SU-DHL-6 (cell line): ENCODE results near the gene SCN9A.

Experiments
- H2AFZ ChIP-seq: fragments of 200-600 bp; sonication (generic); 2 replicates; pipeline ENCODE4 v1.6.1; 2014; ENCODE audit warnings: low read depth, mild to moderate bottlenecking, moderate library complexity, mixed read lengths, antibody characterized with exemption, low read length; ENCODE audit not compliant: severe bottlenecking
- H3F3A ChIP-seq: fragments of 200-600 bp; shearing (Covaris generic); 2 replicates; pipeline ENCODE4 v1.6.0; 2016; ENCODE audit warnings: antibody characterized with exemption, mild to moderate bottlenecking; ENCODE audit not compliant: insufficient read depth
- H3K27ac ChIP-seq: fragments of 200-600 bp; sonication (generic); 2 replicates; pipeline ENCODE4 v1.5.1; 2016; ENCODE audit warnings: low read depth, mild to moderate bottlenecking, low read length, moderate library complexity, mixed read lengths
- H3K27me3 ChIP-seq: fragments of 200-600 bp; sonication (generic), shearing (Covaris generic); 2 replicates; pipeline ENCODE4 v1.6.0; 2014; ENCODE audit warnings: mild to moderate bottlenecking, low read length
- H3K36me3 ChIP-seq: fragments of 200-600 bp; sonication (generic); 2 replicates; pipeline ENCODE4 v1.6.1; 2014; ENCODE audit warnings: mild to moderate bottlenecking, low read length, mixed read lengths
- H3K4me2 ChIP-seq: fragments of 300-600, 200-600 bp; shearing (Covaris generic), sonication (generic); 2 replicates; pipeline ENCODE4 v1.6.0; 2014; ENCODE audit warnings: low read length, low read depth, mild to moderate bottlenecking; ENCODE audit not compliant: poor library complexity, severe bottlenecking
- H3K4me3 ChIP-seq: fragments of 200-600 bp; sonication (generic); 2 replicates; pipeline ENCODE4 v1.5.1; 2014; ENCODE audit warnings: antibody characterized with exemption, low read length, mild to moderate bottlenecking, mixed read lengths; ENCODE audit not compliant: insufficient read depth, poor library complexity, severe bottlenecking
- H3K79me2 ChIP-seq: fragments of 200-600 bp; sonication (generic); 2 replicates; pipeline ENCODE4 v1.6.1; 2014; ENCODE audit warnings: mild to moderate bottlenecking, low read length, moderate library complexity; ENCODE audit not compliant: insufficient read depth
- H3K9ac ChIP-seq: fragments of 200-600 bp; sonication (generic); 2 replicates; pipeline ENCODE4 v1.7.0; 2014; ENCODE audit warnings: mild to moderate bottlenecking, low read length
- H3K9me2 ChIP-seq: fragments of 200-600 bp; sonication (generic); replicated peaks from 2 replicates; pipeline ENCODE4 v1.6.1; 2014; ENCODE audit warnings: low read length; ENCODE audit not compliant: insufficient read depth
- H3K9me3 ChIP-seq: fragments of 200-600 bp; sonication (generic); 2 replicates; pipeline ENCODE4 v1.6.1; 2014; ENCODE audit warnings: low read length, mixed read lengths; ENCODE audit not compliant: insufficient read depth
- H4K20me1 ChIP-seq: fragments of 200-600 bp; sonication (generic); 2 replicates; pipeline ENCODE4 v1.6.1; 2014; ENCODE audit warnings: low read depth, mild to moderate bottlenecking, antibody characterized with exemption, low read length, moderate library complexity, mixed read lengths
- CTCF ChIP-seq: fragments of 200-600 bp; sonication (generic); IDR thresholded peaks from one replicate; pipeline ENCODE4 v1.5.1; 2017; ENCODE audit warnings: antibody characterized with exemption, mild to moderate bottlenecking, low read length, moderate library complexity; ENCODE audit not compliant: insufficient read depth, poor library complexity, severe bottlenecking
- EZH2phosphoT487 ChIP-seq: fragments of 200-600 bp; sonication (generic), shearing (Covaris generic); conservative IDR thresholded peaks from 2 replicates; pipeline ENCODE4 v1.6.1; 2018; ENCODE audit warnings: mild to moderate bottlenecking, antibody characterized with exemption, low read length, moderate library complexity, mixed read lengths

Gene SCN9A

GRCh38 chr2:166234112-166234846 lies 141.5 kb downstream of the SCN9A start:
- TF ChIP-seq EZH2phosphoT487 = no peak
- TF ChIP-seq CTCF = no peak

GRCh38 chr2:166233244-166233643 lies 142.5 kb downstream of the SCN9A start:
- Histone ChIP-seq H3K36me3 (no peaks in the 10 kb centered on the region), H3F3A (no peaks in the 10 kb centered on the region), H3K9me2 (no peaks in the 10 kb centered on the region), H3K9ac (no peak overlapping the region), H3K9me3 (no peaks in the 10 kb centered on the region), H3K27me3 (no peaks in the 10 kb centered on the region), H3K27ac (no peak overlapping the region), H3K4me3 (no peak overlapping the region), H3K79me2 (no peaks in the 10 kb centered on the region), H4K20me1 (no peaks in the 10 kb centered on the region), H2AFZ (no peak overlapping the region), H3K4me2 (no peak overlapping the region)
- TF ChIP-seq CTCF (no peak), EZH2phosphoT487 (no peak)

More at GRCh38 chr2:166234112-166234846, 141.5 kb downstream of the SCN9A start:
- Histone ChIP-seq H4K20me1 (no peaks in the 10 kb centered on the region), H3K4me2 (no peak overlapping the region), H3K4me3 (no peak overlapping the region), H3K9ac (no peak overlapping the region), H3K9me3 (no peaks in the 10 kb centered on the region), H3K79me2 (no peaks in the 10 kb centered on the region), H3K36me3 (no peaks in the 10 kb centered on the region), H3K9me2 (no peaks in the 10 kb centered on the region), H3K27me3 (no peaks in the 10 kb centered on the region), H3F3A (no peaks in the 10 kb centered on the region), H2AFZ (no peak overlapping the region), H3K27ac (no peak overlapping the region)

GRCh38 chr2:166230724-166231070 lies 145.0 kb downstream of the SCN9A start:
- Histone ChIP-seq H3K4me2 (no peak overlapping the region), H3K9me2 (no peaks in the 10 kb centered on the region), H4K20me1 (no peaks in the 10 kb centered on the region), H3K9ac (no peak overlapping the region), H3K9me3 (no peaks in the 10 kb centered on the region), H3K27ac (no peak overlapping the region), H3F3A (no peaks in the 10 kb centered on the region), H3K79me2 (no peaks in the 10 kb centered on the region), H3K4me3 (no peak overlapping the region), H2AFZ (no peak overlapping the region), H3K36me3 (no peaks in the 10 kb centered on the region), H3K27me3 (no peaks in the 10 kb centered on the region)
- TF ChIP-seq EZH2phosphoT487 (no peak), CTCF (no peak)
